ENCODE data around the gene NLK. TPM values are rescaled to one million over a fixed set of nuclear protein-coding genes. Genes with fewer than 3 reads are reported as not detected.

The NLK gene
- total and polyA plus RNA-seq, 2 of the 13 experiments (the other 11 are each of a cell fraction or from before 2014, with no cell fraction given) = 13.4 to 14.6 TPM

GRCh38 chr17:28112606-28113005 lies 70.1 kb downstream of the NLK start:
- DNase-seq (ENCODE audit: low spot score) = no peak
- no peak for FAIRE-seq
- peaks cover 8% of the 10 kb centered on the region for H3K4me1 ChIP-seq (ENCODE audit: insufficient read depth, low read length)
- TF ChIP-seq ZNF343 (CRISPR knock-in tag; IDR thresholded peaks at IDR 0.05) (no peak), MYPOP (CRISPR knock-in tag; IDR thresholded peaks at IDR 0.05) (no peak), ZNF747 (CRISPR knock-in tag; IDR thresholded peaks at IDR 0.05; ENCODE audit: borderline replicate concordance) (no peak), MAFG (CRISPR knock-in tag; IDR thresholded peaks at IDR 0.05) (no peak), TP53 (CRISPR knock-in tag; conservative IDR thresholded peaks at IDR 0.05) (no peak), CBX2 (IDR thresholded peaks at IDR 0.05; ENCODE audit: low read depth, low read length) (no peak), CBX2 (CRISPR knock-in tag; IDR thresholded peaks at IDR 0.05; ENCODE audit: low read depth) (no peak), NFYB (CRISPR knock-in tag; IDR thresholded peaks at IDR 0.05) (no peak), SMAD9 (CRISPR knock-in tag; IDR thresholded peaks at IDR 0.05) (no peak), ZMAT5 (CRISPR knock-in tag; IDR thresholded peaks at IDR 0.05; ENCODE audit: borderline replicate concordance, low read depth) (no peak), NFIB (CRISPR knock-in tag; IDR thresholded peaks at IDR 0.05; ENCODE audit: borderline replicate concordance) (no peak), PRPF4 (IDR thresholded peaks at IDR 0.05; ENCODE audit: low read depth, low read length, poor library complexity, severe bottlenecking) (no peak), RERE (CRISPR knock-in tag; IDR thresholded peaks at IDR 0.05; ENCODE audit: low read depth) (no peak), SRSF4 (IDR thresholded peaks at IDR 0.05; ENCODE audit: low read depth, low read length, poor library complexity, severe bottlenecking) (no peak), EZH2 (conservative IDR thresholded peaks at IDR 0.05; ENCODE audit: low read depth, low read length) (no peak), KLF11 (CRISPR knock-in tag; IDR thresholded peaks at IDR 0.05) (no peak), ZMYM2 (CRISPR knock-in tag; IDR thresholded peaks at IDR 0.05) (no peak)
- BruUV-seq (replicated peaks) = no TSS peak
- H3K4me3 ChIP-seq (replicated peaks in 1 of 3; ENCODE audit: insufficient read depth in 1 of 3, low read depth in 2 of 3, low read length in 3 of 3) = no peak overlapping the region
- intact Hi-C loops (cut with micrococcal nuclease; ENCODE audit: unreplicated experiment) (no loop called here), in situ Hi-C loops (cut with HindIII; ENCODE audit: extremely low pct_ligation_motif_present, low pct_unique_long_range_greater_than_20kb) (no loop called here)
- H2AFZ ChIP-seq (ENCODE audit: low read length) = no peak overlapping the region
- ChIA-PET CTCF (ENCODE audit: low intra/inter-chr PET ratio, low total read pairs) (no interaction called here), POLR2A (no interaction called here)
- 96% methylated on average over 2 of the region's 2 CpGs for WGBS (ENCODE audit: low lambda C conversion rate)
- no peaks in the 10 kb centered on the region for H3K9me3 ChIP-seq (ENCODE audit: low read length)
- H3K9ac ChIP-seq (ENCODE audit: insufficient read depth, low read depth, low read length) = no peak overlapping the region
- H3K4me2 ChIP-seq (ENCODE audit: low read depth, low read length) = no peak overlapping the region
- no peaks in the 10 kb centered on the region for H4K20me1 ChIP-seq (ENCODE audit: insufficient read depth, low read length)
- no peaks in the 10 kb centered on the region for H3K79me2 ChIP-seq (ENCODE audit: insufficient read depth, low read length)
- H3K36me3 ChIP-seq (replicated peaks in 1 of 2; ENCODE audit: control insufficient read depth in 1 of 2, insufficient read depth in 2 of 2, low read length in 2 of 2) = no peaks in the 10 kb centered on the region; a peak in 1 of 5 replicates
- ATAC-seq = no peak
- no peak overlapping the region for H3K27ac ChIP-seq (ENCODE audit: extremely low read length, insufficient read depth, low read length)
- H3K27me3 ChIP-seq (ENCODE audit: control insufficient read depth in 1 of 2, insufficient read depth in 2 of 2, low read length in 2 of 2) = no peaks in the 10 kb centered on the region
